Epithelial cell of esophagus (primary cell): ENCODE measurements around the gene GPNMB.
"Not testable (repeated sequence)": the region's sequence is repeated elsewhere in the genome, so short reads cannot be mapped to it uniquely, and the experiment has no call there.

ENCODE experiments used
- DNase-seq: peaks from one replicate; pipeline ENCODE4 v3.0.0; 2010; ENCODE audit warnings: low read depth
- H3K4me3 ChIP-seq: 2 replicates; pipeline ENCODE4 v1.5.1; 2011; ENCODE audit warnings: mild to moderate bottlenecking, low read length, control low read depth
- CTCF ChIP-seq: IDR thresholded peaks from 2 replicates; pipeline ENCODE4 v1.5.1; 2011; ENCODE audit warnings: low read depth, mild to moderate bottlenecking, low read length, control low read depth, inconsistent platforms; ENCODE audit not compliant: insufficient read depth; ENCODE audit errors: missing control alignments

The GPNMB gene

GRCh38 chr7:23246555-23246954 is at the start of gene GPNMB:
Gene GPNMB, plus strand, starts transcription at chr7:23246775. Its CDS starts 83 bp downstream, at chr7:23246858.
- no peak within 1 kb of the TSS for H3K4me3 ChIP-seq
- peak; percentile 85 for DNase-seq
- TF ChIP-seq CTCF: no peak

- H3K4me3 ChIP-seq, DNase-seq: not testable (repeated sequence)
These were observed 48.8 kb upstream of the GPNMB start for GRCh38 chr7:23197745-23198144.

GRCh38 chr7:23200331-23200730 is 46.2 kb upstream of the GPNMB start:
- H3K4me3 ChIP-seq: no peak overlapping the region
- no peak for TF ChIP-seq CTCF
- no peak for DNase-seq

GRCh38 chr7:23204241-23204640 is 42.3 kb upstream of the GPNMB start:
- no peak for TF ChIP-seq CTCF
- H3K4me3 ChIP-seq: no peak overlapping the region
- DNase-seq: no peak

GRCh38 chr7:23205577-23205908 is 41.0 kb upstream of the GPNMB start:
- H3K4me3 ChIP-seq: peak overlapping the region; percentile 18
- no peak for DNase-seq
- no peak for TF ChIP-seq CTCF

- DNase-seq: peak; percentile 23
- peak overlapping the region; percentile 18 for H3K4me3 ChIP-seq
These were observed 40.4 kb upstream of the GPNMB start for GRCh38 chr7:23205909-23206767.

GRCh38 chr7:23207021-23207420 is 39.6 kb upstream of the GPNMB start:
- TF ChIP-seq CTCF: no peak
- DNase-seq: no peak
- no peak overlapping the region for H3K4me3 ChIP-seq

More at GRCh38 chr7:23205909-23206767, 40.4 kb upstream of the GPNMB start:
- TF ChIP-seq CTCF: no peak

- no peak for TF ChIP-seq CTCF
- H3K4me3 ChIP-seq: no peak overlapping the region
- DNase-seq: no peak
These were observed 38.7 kb upstream of the GPNMB start for GRCh38 chr7:23207884-23208283.
